ENCODE measurements around the gene TSPAN32.

DNA sequence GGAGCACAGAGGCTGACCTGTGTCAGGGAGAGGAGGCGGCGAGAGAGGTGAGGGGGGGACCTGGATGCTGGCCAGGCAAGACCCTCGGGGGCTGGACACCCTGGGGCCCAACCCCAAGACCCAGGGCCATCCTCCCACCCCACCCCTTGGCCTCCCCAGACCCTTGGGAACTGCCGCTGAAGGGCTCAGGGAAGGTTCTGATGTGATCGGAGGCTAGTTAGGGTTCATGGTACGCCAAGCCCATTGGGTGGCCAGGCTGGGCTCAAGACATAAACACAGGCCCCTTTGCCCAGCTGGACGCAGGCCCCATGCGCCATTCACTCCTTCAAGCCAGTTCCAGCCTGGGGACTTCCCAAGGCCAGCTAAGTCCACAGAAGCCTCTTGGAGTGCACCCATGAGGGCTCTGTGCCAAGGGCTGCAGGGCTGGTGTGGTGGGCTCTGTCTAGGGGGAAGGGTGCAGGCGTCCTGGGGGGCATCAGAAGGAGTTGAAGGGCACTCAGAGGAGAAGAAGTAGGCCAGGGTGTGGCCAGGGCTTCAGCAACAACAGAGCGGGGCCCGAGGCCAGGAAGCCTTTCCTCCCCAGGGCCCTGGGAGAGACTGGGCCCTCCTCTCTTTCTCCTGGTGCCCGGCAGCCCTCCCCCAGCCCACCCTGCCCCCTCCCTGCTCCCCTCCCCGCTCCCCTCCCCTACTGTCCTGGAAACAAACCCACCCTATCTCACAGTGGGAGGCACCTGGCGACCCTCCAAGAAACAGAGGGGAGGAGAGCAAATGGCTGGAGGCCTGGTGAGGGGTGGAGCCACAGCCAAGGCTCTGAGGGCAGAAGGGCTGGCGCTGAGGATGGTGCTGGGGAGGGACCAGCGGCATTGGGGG lies 12.9 kb downstream of the TSPAN32 start:
- TF ChIP-seq, protein P1, sequence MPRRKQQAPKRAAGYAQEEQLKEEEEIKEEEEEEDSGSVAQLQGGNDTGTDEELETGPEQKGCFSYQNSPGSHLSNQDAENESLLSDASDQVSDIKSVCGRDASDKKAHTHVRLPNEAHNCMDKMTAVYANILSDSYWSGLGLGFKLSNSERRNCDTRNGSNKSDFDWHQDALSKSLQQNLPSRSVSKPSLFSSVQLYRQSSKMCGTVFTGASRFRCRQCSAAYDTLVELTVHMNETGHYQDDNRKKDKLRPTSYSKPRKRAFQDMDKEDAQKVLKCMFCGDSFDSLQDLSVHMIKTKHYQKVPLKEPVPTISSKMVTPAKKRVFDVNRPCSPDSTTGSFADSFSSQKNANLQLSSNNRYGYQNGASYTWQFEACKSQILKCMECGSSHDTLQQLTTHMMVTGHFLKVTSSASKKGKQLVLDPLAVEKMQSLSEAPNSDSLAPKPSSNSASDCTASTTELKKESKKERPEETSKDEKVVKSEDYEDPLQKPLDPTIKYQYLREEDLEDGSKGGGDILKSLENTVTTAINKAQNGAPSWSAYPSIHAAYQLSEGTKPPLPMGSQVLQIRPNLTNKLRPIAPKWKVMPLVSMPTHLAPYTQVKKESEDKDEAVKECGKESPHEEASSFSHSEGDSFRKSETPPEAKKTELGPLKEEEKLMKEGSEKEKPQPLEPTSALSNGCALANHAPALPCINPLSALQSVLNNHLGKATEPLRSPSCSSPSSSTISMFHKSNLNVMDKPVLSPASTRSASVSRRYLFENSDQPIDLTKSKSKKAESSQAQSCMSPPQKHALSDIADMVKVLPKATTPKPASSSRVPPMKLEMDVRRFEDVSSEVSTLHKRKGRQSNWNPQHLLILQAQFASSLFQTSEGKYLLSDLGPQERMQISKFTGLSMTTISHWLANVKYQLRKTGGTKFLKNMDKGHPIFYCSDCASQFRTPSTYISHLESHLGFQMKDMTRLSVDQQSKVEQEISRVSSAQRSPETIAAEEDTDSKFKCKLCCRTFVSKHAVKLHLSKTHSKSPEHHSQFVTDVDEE (CRISPR knock-in tag; IDR thresholded peaks at IDR 0.05): no peak
- no peak for TF ChIP-seq CREB5 (CRISPR knock-in tag; IDR thresholded peaks at IDR 0.05; ENCODE audit: low read depth)
- TF ChIP-seq TCF4 (CRISPR knock-in tag; IDR thresholded peaks at IDR 0.05; ENCODE audit: borderline replicate concordance): no peak
- TF ChIP-seq ZNF565 (CRISPR knock-in tag; conservative IDR thresholded peaks at IDR 0.05; ENCODE audit: low read depth): no peak
- TF ChIP-seq GLIS3 (CRISPR knock-in tag; IDR thresholded peaks at IDR 0.05): no peak
- TF ChIP-seq PPARA (CRISPR knock-in tag; IDR thresholded peaks at IDR 0.05; ENCODE audit: borderline replicate concordance): no peak
- no peak for TF ChIP-seq CSRNP3 (CRISPR knock-in tag; IDR thresholded peaks at IDR 0.05)
- TF ChIP-seq ZNF8 (CRISPR knock-in tag; IDR thresholded peaks at IDR 0.05): no peak
- no peak for TF ChIP-seq RARB (CRISPR knock-in tag; IDR thresholded peaks at IDR 0.05)
- TF ChIP-seq PATZ1 (CRISPR knock-in tag; IDR thresholded peaks at IDR 0.05; ENCODE audit: borderline replicate concordance): no peak
- no peak for TF ChIP-seq OSR1 (CRISPR knock-in tag; IDR thresholded peaks at IDR 0.05)
- TF ChIP-seq TOX (CRISPR knock-in tag; IDR thresholded peaks at IDR 0.05; ENCODE audit: borderline replicate concordance): no peak

Measured in SK-N-SH treated with all-trans-retinoic acid at 6 μM for 48 hours (cell line).